Activated B cell treated with CpG ODN at 0.5 μM for 24 hours (primary cell): ENCODE results near the gene CYP4V2. TPM values are rescaled to one million over a fixed set of nuclear protein-coding genes. Genes with fewer than 3 reads are reported as not detected.

ENCODE experiments used
- ATAC-seq: fragments of 200-7000 bp; cut with Tn5 transposase; one replicate; pipeline ENCODE4 v1.10.0; 2021; ENCODE audit warnings: low read depth, mild to moderate bottlenecking, moderate library complexity
- CTCF ChIA-PET: fragments of 350-600 bp; sonication (Branson Sonifier 250); formaldehyde crosslinking; loops from one replicate; lab custom pipeline; 2021; ENCODE audit warnings: antibody characterized with exemption; lab: Charles Lee
- POLR2A ChIA-PET: fragments of 350-600 bp; sonication (Branson Sonifier 250); formaldehyde crosslinking; loops from one replicate; lab custom pipeline; 2021; ENCODE audit warnings: antibody characterized with exemption; lab: Charles Lee
- DNase-seq: peaks from one replicate; pipeline ENCODE4 v3.0.0; 2022
- H3K27ac Mint-ChIP-seq: one replicate; pipeline ENCODE4 v1.8.0; 2020; ENCODE audit warnings: mixed read lengths
- H3K27me3 Mint-ChIP-seq: one replicate; pipeline ENCODE4 v1.8.0; 2021; ENCODE audit warnings: mixed read lengths
- H3K36me3 Mint-ChIP-seq: one replicate; pipeline ENCODE4 v1.8.0; 2021; ENCODE audit warnings: low read depth, mixed read lengths
- H3K4me1 Mint-ChIP-seq: one replicate; pipeline ENCODE4 v1.8.0; 2021; ENCODE audit warnings: mixed read lengths
- H3K4me3 Mint-ChIP-seq: one replicate; pipeline ENCODE4 v1.8.0; 2020; ENCODE audit warnings: mild to moderate bottlenecking, mixed read lengths
- H3K9me3 Mint-ChIP-seq: one replicate; pipeline ENCODE4 v1.8.0; 2020; ENCODE audit warnings: mixed read lengths
- CTCF ChIP-seq: fragments of 200-600 bp; IDR thresholded peaks from one replicate; pipeline ENCODE4 v1.8.0; 2022; ENCODE audit warnings: antibody characterized with exemption, mild to moderate bottlenecking
- intact Hi-C: fragments of 100-400 bp; cut with micrococcal nuclease; formaldehyde crosslinking; loops from one replicate; pipeline ENCODE4 v1.15.1; 2024
- total RNA-seq: library from RNA; stranded (reverse); gene quantifications from 2 replicates; pipeline ENCODE4 v1.2.3, GENCODE V29; 2022

Gene CYP4V2
- total RNA-seq, 1 donor from 2014 or later: 9.5 TPM

GRCh38 chr4:186203406-186203805 is 12.0 kb downstream of the CYP4V2 start:
- Mint-ChIP-seq H3K4me3 (peak overlapping the region; percentile 69), H3K27ac (peak overlapping the region; percentile 66), H3K27me3 (no peaks in the 10 kb centered on the region), H3K4me1 (peaks cover 23% of the 10 kb centered on the region), H3K9me3 (no peaks in the 10 kb centered on the region), H3K36me3 (no peaks in the 10 kb centered on the region)
- intact Hi-C loops: loop anchor here (2.0 to 5.0 kb wide), 2 partner anchors 135 to 561 kb away; partner anchors contain the start of gene TLR3
- DNase-seq (no peak), ATAC-seq (no peak)
- POLR2A ChIA-PET: interaction anchor here (1.0 kb wide), 1 partner anchor 12 kb away, joined by 3 read pairs; the partner anchor contains the start of gene CYP4V2
- CTCF ChIA-PET: interaction anchor here (0.7 kb wide), 1 partner anchor 1492 kb away, joined by 3 read pairs; no protein-coding TSS in a partner anchor
- no peak for TF ChIP-seq CTCF

- DNase-seq (peak; percentile 54), ATAC-seq (peak; percentile 65)
- peak overlapping the region; percentile 69 for H3K4me3 Mint-ChIP-seq
- H3K4me1 Mint-ChIP-seq: peaks cover 23% of the 10 kb centered on the region
- H3K36me3 Mint-ChIP-seq: peaks cover 6% of the 10 kb centered on the region
- no peak for TF ChIP-seq CTCF
- ChIA-PET POLR2A (interaction anchor here (1.0 kb wide), 1 partner anchor 13 kb away, joined by 3 read pairs; the partner anchor contains the start of gene CYP4V2), CTCF (no interaction called here)
- H3K27me3 Mint-ChIP-seq: no peaks in the 10 kb centered on the region
- intact Hi-C loops: loop anchor here (1.0 to 5.0 kb wide), 2 partner anchors 13 to 562 kb away; partner anchors contain the start of gene CYP4V2
- H3K27ac Mint-ChIP-seq: peak overlapping the region; percentile 66
- H3K9me3 Mint-ChIP-seq: peaks cover 3% of the 10 kb centered on the region
Observed at GRCh38 chr4:186204103-186204559, 12.8 kb downstream of the CYP4V2 start.

- Mint-ChIP-seq H3K9me3 (peaks cover 6% of the 10 kb centered on the region), H3K27ac (peak overlapping the region; percentile 66), H3K4me1 (peaks cover 23% of the 10 kb centered on the region), H3K36me3 (peaks cover 10% of the 10 kb centered on the region), H3K27me3 (no peaks in the 10 kb centered on the region), H3K4me3 (peak overlapping the region; percentile 69)
- ATAC-seq (no peak), DNase-seq (no peak)
- CTCF ChIA-PET: no interaction called here
- intact Hi-C loops: loop anchor here (1.0 to 5.0 kb wide), 2 partner anchors 13 to 562 kb away; partner anchors contain the start of gene CYP4V2
- POLR2A ChIA-PET: no interaction called here
- TF ChIP-seq CTCF: no peak
Observed at GRCh38 chr4:186204686-186205085, 13.3 kb downstream of the CYP4V2 start.

- Mint-ChIP-seq H3K9me3 (peaks cover 6% of the 10 kb centered on the region), H3K27me3 (no peaks in the 10 kb centered on the region), H3K36me3 (peaks cover 15% of the 10 kb centered on the region), H3K27ac (no peak overlapping the region), H3K4me1 (peaks cover 23% of the 10 kb centered on the region), H3K4me3 (no peak overlapping the region)
- intact Hi-C loops: no loop called here
- CTCF ChIA-PET: no interaction called here
- POLR2A ChIA-PET: no interaction called here
- no peak for DNase-seq
- no peak for ATAC-seq
- TF ChIP-seq CTCF: no peak
Observed at GRCh38 chr4:186205156-186205555, 13.8 kb downstream of the CYP4V2 start.

GRCh38 chr4:186216465-186217024 is 25.2 kb downstream of the CYP4V2 start:
- H3K36me3 Mint-ChIP-seq: no peaks in the 10 kb centered on the region
- no peak for TF ChIP-seq CTCF
- peaks cover 9% of the 10 kb centered on the region for H3K27me3 Mint-ChIP-seq
- no peak for DNase-seq
- no peaks in the 10 kb centered on the region for H3K9me3 Mint-ChIP-seq
- intact Hi-C loops: no loop called here
- CTCF ChIA-PET: no interaction called here
- POLR2A ChIA-PET: no interaction called here
- no peaks in the 10 kb centered on the region for H3K4me1 Mint-ChIP-seq
- no peak overlapping the region for H3K27ac Mint-ChIP-seq
- H3K4me3 Mint-ChIP-seq: no peak overlapping the region
- ATAC-seq: no peak
